Calu3 (cell line): ENCODE data around the gene MGAT2. TPM values are rescaled to one million over a fixed set of nuclear protein-coding genes. Genes with fewer than 3 reads are reported as not detected.
A peak's percentile ranks its signal among the peaks of the same experiment; 100 is the strongest.

Experiments
- Bru-seq: library from RNA; stranded (reverse); fragments of 400-500 nt; gene quantifications from one replicate; lab custom pipeline; 2021; lab: Mats Ljungman, UMichigan
- BruChase-seq, 2 experiments: library from RNA; stranded (reverse); fragments of 400-500 nt; gene quantifications; one replicate each; lab custom pipeline; 2021; lab: Mats Ljungman, UMichigan
- BruUV-seq: library from RNA; stranded (reverse); fragments of 400-500 nt; replicated peaks from 2 replicates; lab custom pipeline; 2021; lab: Mats Ljungman, UMichigan
- CTCF ChIA-PET: fragments of 300-600 bp; sonication (Branson Sonifier 250); formaldehyde crosslinking; loops from one replicate; lab custom pipeline; 2022; ENCODE audit warnings: antibody characterized with exemption; lab: Charles Lee
- DNase-seq: peaks from one replicate; pipeline ENCODE4 v3.0.0; 2022
- H3K27ac Mint-ChIP-seq: one replicate; pipeline ENCODE4 v1.8.0; 2022; ENCODE audit warnings: mixed read lengths; ENCODE audit not compliant: unreplicated experiment
- H3K27me3 Mint-ChIP-seq: one replicate; pipeline ENCODE4 v1.8.0; 2022; ENCODE audit warnings: mixed read lengths; ENCODE audit not compliant: unreplicated experiment
- H3K36me3 Mint-ChIP-seq: one replicate; pipeline ENCODE4 v1.8.0; 2022; ENCODE audit warnings: mild to moderate bottlenecking, moderate library complexity, mixed read lengths; ENCODE audit not compliant: insufficient read depth, unreplicated experiment
- H3K4me1 Mint-ChIP-seq: one replicate; pipeline ENCODE4 v1.8.0; 2022; ENCODE audit warnings: mild to moderate bottlenecking, low read depth, mixed read lengths; ENCODE audit not compliant: unreplicated experiment
- H3K4me3 Mint-ChIP-seq: one replicate; pipeline ENCODE4 v1.8.0; 2022; ENCODE audit warnings: mild to moderate bottlenecking, low read depth, moderate library complexity, mixed read lengths; ENCODE audit not compliant: unreplicated experiment
- H3K9me3 Mint-ChIP-seq: one replicate; pipeline ENCODE4 v1.8.0; 2022; ENCODE audit warnings: low read depth, mixed read lengths; ENCODE audit not compliant: unreplicated experiment
- intact Hi-C: fragments of 100-400 bp; cut with micrococcal nuclease; formaldehyde crosslinking; loops from one replicate; pipeline ENCODE4 v1.10.0; 2022; ENCODE audit not compliant: unreplicated experiment
- long read RNA-seq: library from polyadenylated mRNA; stranded (forward); transcript quantifications from one replicate; pipeline ENCODE4 v2.0.0, GENCODE V29; 2022
- total RNA-seq: library from RNA; stranded (reverse); gene quantifications from 2 replicates; pipeline ENCODE4 v1.2.3, GENCODE V29; 2022
- TF ChIP-seq, protein P1 (sequence below): fragments of 200-600 bp; IDR thresholded peaks from one replicate; pipeline ENCODE4 v1.8.0; 2022; ENCODE audit warnings: antibody characterized with exemption; ENCODE audit not compliant: unreplicated experiment

MGAT2 gene
- total RNA-seq (39.3 and 45.8 TPM in 2 replicates), Bru-seq, nascent RNA (percentile 80 among the genes with signal in this experiment), BruChase-seq, experiment 1, labeled RNA remaining after a 6-hour chase (percentile 97 among the genes with signal in this experiment), BruChase-seq, experiment 2, labeled RNA remaining after a 2-hour chase (percentile 98 among the genes with signal in this experiment)
- long read RNA-seq, transcript MGAT2-201 (1 exons, 2,687 nt): major isoform, 50 of 50 reads
- long read RNA-seq, partial matches to known transcripts: 0 of 50 reads
- long read RNA-seq, other reads (novel, unspliced or antisense): 0 of 50 reads

DNA sequence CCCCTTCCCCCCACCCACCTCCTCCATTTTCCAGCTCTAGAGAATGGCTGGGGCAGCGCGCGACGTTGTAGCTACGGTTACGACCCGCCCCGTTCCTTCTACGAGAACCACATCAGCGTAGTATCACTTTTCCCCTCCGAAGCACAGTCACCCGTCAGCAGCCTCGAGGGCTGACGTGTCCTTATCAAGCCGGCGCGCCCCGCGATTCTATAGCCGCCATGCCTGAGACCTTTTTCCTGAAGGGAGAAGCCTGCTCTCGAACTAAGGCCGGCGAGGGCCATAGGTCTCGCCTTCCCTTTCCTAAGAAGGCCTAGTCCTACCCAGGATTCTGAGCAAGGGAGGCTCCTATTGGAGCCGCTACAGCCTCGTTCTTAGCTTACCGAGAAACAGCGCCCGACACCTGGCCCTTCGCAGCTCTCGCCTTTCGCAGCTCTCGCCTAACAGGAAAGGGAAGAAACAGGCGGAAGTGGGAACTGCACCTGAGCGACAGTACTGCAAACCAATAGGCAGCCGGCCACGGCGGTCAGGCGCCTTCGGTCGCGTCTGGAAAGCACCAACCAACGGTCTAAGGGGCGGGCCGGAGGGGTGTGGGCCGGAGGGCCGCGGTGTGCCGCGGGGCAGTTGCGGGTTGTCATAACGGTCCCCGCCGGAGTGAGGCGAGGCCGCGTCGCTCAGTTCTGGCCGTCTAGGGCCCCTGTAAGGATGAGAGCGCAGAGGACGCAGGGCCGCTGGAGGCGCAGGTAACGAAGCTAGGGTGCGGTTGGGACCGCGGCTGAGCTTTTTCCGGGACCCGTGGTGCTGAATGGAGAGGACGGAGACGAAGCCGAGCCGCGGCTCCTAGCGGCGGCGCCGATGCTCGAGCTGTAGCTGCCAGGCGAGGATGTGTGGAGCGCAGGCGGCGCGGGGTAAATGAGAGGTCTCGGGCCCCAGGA lies at the start of gene MGAT2, which contains the start of gene RPL36AL:
MGAT2 (plus strand) TSS at position 618 of the 932 bp plus-strand sequence. CDS start 470 bp downstream, outside the sequence.
RPL36AL (minus strand) TSS at position 445 of the 932 bp plus-strand sequence. CDS start 1,522 bp downstream, outside the sequence.
- DNase-seq: peak; percentile 99
- Mint-ChIP-seq H3K4me3 (peak within 1 kb of the TSS; percentile 95), H3K9me3 (no peaks in the 10 kb centered on the region), H3K4me1 (peaks cover 17% of the 10 kb centered on the region), H3K36me3 (peaks cover 67% of the 10 kb centered on the region), H3K27me3 (no peaks in the 10 kb centered on the region), H3K27ac (peak within 1 kb of the TSS; percentile 99)
- TF ChIP-seq, protein P1, sequence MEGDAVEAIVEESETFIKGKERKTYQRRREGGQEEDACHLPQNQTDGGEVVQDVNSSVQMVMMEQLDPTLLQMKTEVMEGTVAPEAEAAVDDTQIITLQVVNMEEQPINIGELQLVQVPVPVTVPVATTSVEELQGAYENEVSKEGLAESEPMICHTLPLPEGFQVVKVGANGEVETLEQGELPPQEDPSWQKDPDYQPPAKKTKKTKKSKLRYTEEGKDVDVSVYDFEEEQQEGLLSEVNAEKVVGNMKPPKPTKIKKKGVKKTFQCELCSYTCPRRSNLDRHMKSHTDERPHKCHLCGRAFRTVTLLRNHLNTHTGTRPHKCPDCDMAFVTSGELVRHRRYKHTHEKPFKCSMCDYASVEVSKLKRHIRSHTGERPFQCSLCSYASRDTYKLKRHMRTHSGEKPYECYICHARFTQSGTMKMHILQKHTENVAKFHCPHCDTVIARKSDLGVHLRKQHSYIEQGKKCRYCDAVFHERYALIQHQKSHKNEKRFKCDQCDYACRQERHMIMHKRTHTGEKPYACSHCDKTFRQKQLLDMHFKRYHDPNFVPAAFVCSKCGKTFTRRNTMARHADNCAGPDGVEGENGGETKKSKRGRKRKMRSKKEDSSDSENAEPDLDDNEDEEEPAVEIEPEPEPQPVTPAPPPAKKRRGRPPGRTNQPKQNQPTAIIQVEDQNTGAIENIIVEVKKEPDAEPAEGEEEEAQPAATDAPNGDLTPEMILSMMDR: no peak
- intact Hi-C loops: no loop called here
- no TSS peak for BruUV-seq
- CTCF ChIA-PET: interaction anchor here (0.6 to 2.5 kb wide), 4 partner anchors 14 to 425 kb away, joined by 3 to 12 read pairs (median 4); no protein-coding TSS in a partner anchor

DNA sequence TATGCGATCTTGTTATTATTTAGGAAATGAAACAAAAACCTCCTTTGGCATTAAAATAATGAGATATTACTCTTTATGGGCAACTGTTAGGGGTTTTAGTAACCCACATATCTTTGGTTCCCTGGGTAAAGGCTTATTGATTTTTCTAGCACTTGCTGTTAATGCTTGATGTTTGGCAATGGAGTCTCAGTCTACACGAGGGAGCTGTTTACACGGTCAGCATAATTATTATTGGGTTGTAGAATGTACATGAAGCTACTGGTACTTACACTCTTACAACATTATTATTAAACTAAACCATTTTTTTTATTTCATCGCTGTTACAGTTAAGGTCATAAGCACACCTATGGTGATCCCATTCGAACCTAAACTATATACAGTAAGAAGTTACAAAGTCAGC lies 46.6 kb upstream of the MGAT2 start:
- Mint-ChIP-seq H3K27ac (no peak overlapping the region), H3K36me3 (peaks cover 11% of the 10 kb centered on the region), H3K27me3 (no peaks in the 10 kb centered on the region)

DNA sequence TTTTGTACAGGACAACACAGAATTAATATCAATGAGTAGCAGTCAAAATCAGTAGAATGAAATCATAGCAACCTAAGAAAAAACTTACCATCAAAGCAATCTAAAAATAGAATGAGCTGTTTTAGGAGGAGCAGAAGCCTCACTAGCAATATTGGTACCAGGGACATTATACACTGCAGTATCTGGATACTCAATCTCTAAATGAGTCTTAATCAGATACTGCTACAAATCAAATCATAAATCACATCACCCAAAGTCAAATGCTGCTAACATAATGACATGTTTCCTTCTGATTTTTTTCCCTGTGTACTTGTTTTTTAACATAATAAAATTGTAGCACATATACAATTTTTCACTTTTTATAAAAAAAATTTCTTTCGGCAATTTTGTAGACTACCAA lies 42.5 kb upstream of the MGAT2 start:
- CTCF ChIA-PET: no interaction called here

More for the DNA sequence above, 46.6 kb upstream of the MGAT2 start:
- no TSS peak for BruUV-seq
- Mint-ChIP-seq H3K9me3 (peaks cover 3% of the 10 kb centered on the region), H3K4me1 (no peaks in the 10 kb centered on the region), H3K4me3 (no peak overlapping the region)
- CTCF ChIA-PET: no interaction called here
- intact Hi-C loops: no loop called here
- no peak for DNase-seq
- TF ChIP-seq, protein P1: no peak

DNA sequence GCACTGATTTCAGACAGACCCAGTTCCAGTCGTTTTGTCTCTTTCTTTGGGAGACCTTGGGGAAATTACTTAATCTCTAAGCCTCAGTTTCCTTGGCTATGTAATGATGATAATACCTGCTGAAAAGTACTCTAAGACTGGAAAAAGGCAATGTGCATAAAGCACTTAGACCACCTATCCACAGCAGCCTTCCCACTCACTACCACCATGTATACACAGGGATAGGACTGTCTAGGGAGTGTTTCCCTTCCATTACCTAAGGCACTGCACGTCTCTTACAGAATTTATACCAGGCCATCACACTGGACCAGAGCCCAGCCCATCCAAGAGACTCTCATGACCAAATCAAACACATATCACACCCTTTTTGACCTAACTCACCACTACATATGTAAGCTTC lies 40.8 kb upstream of the MGAT2 start:
- no peak for DNase-seq
- Mint-ChIP-seq H3K27ac (peak overlapping the region; percentile 3), H3K4me1 (peaks cover 33% of the 10 kb centered on the region), H3K36me3 (peaks cover 59% of the 10 kb centered on the region), H3K9me3 (no peaks in the 10 kb centered on the region), H3K4me3 (no peak overlapping the region), H3K27me3 (no peaks in the 10 kb centered on the region)
- CTCF ChIA-PET: no interaction called here
- intact Hi-C loops: no loop called here
- no TSS peak for BruUV-seq
- TF ChIP-seq, protein P1: no peak

More for the DNA sequence above, 42.5 kb upstream of the MGAT2 start:
- intact Hi-C loops: no loop called here
- Mint-ChIP-seq H3K27me3 (no peaks in the 10 kb centered on the region), H3K27ac (no peak overlapping the region), H3K4me1 (peaks cover 23% of the 10 kb centered on the region), H3K9me3 (no peaks in the 10 kb centered on the region), H3K4me3 (no peak overlapping the region), H3K36me3 (peaks cover 42% of the 10 kb centered on the region)
- TF ChIP-seq, protein P1: no peak
- no peak for DNase-seq
- no TSS peak for BruUV-seq
